HG02678 (cell line): Measurements from ENCODE around the gene UGT2B28.
"Not testable (repeated sequence)": the region's sequence is repeated elsewhere in the genome, so short reads cannot be mapped to it uniquely, and the experiment has no call there.

ENCODE experiments used
- ATAC-seq: cut with Tn5 transposase; IDR thresholded peaks from one replicate; pipeline ENCODE4 v1.9.1; 2021; ENCODE audit warnings: mild to moderate bottlenecking, moderate library complexity; ENCODE audit not compliant: unreplicated experiment

The UGT2B28 gene

DNA sequence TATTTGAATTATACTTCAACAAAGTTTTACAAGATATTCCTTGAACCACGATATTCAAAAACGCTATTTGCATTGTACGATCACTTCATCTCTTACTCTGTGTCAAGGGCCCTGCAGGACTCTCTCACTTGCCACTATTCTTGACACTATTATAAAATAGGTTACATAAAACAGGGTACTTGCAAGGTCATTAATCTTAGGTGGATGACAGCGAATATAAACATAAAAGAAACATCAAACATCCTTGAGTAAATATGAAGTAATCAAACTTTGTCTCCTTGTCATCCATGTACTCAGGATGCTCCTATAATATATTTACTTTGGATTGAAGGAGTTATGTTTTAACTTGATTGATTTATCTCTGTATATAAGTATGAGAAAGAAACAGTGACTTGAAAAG is at the start of gene UGT2B28:
UGT2B28 (plus strand) TSS at position 395 of the 400 bp plus-strand sequence. CDS start 26 bp downstream, outside the sequence.
- ATAC-seq, result not testable (repeated sequence)

DNA sequence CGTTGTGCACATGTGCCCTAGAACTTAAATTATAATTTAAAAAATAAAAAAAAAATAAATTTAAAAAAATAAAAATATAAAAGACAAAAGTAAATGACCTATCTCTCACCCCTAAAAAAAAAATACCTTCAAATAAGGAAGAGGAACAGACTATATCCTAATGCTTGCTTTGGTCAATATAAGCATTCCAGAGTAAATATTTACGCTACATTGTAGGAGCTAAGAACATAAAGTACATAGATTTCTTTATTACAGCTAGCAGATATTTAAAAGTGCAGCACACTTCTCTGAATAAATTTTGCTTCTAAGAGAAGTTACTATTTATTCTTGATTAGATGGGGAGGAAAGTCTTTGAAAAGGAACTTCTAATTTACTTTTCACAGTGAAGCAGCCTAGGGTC is 41.2 kb upstream of the UGT2B28 start:
- ATAC-seq, result no peak

GRCh38 chr4:69239557-69240168 is 40.6 kb upstream of the UGT2B28 start:
- no peak for ATAC-seq

DNA sequence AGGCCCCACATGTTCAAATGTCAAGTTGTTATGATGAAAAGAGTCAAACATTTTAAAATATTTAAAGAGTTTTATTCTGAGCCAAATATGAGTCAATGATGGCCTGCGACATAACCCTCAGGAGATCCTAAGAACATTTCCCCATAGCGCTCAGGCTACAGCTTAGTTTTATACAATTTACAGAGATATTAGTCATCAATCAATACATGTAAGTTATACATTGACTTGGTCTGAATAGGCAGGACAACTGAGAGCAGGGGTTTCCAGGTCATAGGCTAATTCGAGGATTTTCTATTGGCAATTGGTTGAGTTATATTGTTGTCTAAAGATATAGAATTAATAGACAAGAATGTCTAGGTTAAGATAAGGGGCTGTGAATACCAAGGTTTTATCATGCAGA is 39.5 kb upstream of the UGT2B28 start:
- not testable (repeated sequence) for ATAC-seq

DNA sequence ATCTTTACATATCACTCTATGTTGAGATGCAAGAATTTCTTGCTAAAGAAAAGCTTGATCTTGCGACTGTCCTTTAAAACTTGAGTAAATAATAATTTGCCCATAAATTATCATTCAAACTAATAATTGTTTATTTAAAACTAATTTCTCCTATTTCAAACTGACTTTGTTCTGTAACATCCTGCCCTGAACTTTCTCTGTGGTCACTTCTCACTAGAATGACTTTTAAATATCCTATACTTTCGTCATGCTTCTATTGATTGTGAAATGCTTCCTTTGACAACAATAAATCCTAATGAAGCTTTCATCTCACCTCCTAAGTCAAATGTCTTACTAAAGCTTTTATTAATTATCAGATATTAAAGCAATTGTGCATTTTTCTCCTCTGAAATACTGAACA is 38.5 kb upstream of the UGT2B28 start:
- not testable (repeated sequence) for ATAC-seq

DNA sequence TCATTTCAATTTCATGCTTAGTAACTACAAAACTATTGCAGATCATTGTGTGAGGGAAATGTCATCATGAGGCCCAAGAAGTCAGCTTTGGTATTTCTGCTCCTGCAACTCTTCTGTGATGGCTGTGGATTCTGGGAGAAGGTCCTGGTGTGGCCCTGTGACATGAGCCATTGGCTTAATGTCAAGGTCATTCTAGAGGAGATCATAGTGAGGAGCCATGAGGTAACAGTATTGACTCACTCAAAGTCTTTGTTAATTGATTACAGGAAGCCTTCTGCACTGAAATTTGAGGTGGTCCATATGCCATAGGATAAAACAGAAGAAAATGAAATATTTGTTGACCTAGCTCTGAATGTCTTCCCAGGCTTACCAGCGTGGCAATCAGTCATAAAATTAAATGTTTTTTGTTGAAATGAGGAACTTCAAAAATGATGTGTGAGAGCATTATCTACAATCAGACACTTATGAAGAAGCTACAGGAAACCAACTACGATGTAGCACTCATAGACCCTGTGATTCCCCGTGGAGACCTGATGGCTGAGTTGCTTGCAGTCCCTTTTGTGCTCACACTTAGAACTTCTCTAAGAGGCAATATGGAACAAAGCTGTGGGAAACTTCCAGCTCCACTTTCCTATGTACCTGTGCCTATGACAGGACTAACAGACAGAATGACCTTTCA is 37.6 kb upstream of the UGT2B28 start:
- not testable (repeated sequence) for ATAC-seq

DNA sequence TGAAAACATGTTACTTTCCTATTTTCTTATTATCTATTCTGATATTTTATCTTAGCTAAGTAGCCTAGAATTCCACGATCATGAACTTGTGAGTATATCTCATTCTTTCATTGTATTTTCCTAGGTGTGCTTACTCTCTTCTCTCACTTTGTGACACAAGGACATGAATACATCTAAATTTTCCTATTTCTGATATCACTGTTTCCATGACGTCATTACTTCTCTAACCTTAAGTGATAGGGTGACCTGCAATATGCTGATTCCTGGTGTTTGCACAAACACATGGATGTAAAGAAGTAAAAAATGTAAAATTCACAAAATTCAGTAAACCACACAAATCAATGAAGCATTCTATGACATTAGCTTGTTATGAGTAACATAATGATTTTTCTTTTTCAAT is 29.4 kb upstream of the UGT2B28 start:
- ATAC-seq, result not testable (repeated sequence)

- not testable (repeated sequence) for ATAC-seq
Measured at GRCh38 chr4:69253147-69253772, 27.0 kb upstream of the UGT2B28 start.

DNA sequence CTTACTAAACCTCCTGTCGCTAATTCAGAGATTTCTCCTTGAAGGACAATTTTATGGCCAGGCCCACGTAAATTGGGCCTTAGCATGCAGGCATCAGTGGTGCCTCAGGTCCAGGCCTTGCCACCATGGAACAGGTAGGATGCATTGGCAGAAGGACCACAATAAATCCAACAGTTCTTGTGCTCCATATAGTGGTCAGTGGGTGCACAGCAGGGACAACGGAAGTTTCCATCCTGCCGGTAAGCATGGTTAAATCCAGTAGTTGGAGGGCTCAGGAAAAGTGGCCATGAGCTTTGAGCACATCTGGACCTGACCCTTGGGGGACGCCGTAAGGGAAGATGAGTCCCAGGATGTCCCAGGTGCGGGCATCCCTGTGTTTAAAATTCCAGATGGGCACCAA is 11.7 kb upstream of the UGT2B28 start:
- not testable (repeated sequence) for ATAC-seq

DNA sequence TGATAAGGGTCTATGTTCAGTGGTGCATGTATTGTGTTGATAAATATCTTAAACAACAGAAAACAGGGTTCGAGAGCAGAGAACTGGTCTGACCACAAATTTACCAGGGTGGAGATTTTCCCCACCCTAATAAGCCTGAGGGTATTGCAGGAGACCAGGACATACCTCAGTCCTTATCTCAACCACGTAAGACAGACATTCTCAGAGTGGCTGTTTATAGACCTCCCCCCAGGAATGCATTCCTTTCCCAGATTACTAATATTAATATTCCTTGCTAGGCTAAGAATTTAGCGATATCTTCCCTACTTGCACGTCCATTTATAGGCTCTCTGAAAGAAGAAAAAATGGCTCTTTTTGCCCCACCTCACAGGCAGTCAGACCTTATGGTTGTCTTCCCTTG is 16.1 kb downstream of the UGT2B28 start:
- not testable (repeated sequence) for ATAC-seq

- not testable (repeated sequence) for ATAC-seq
Measured at GRCh38 chr4:69308426-69309033, 28.3 kb downstream of the UGT2B28 start.

- not testable (repeated sequence) for ATAC-seq
Measured at GRCh38 chr4:69309549-69310076, 29.3 kb downstream of the UGT2B28 start.

DNA sequence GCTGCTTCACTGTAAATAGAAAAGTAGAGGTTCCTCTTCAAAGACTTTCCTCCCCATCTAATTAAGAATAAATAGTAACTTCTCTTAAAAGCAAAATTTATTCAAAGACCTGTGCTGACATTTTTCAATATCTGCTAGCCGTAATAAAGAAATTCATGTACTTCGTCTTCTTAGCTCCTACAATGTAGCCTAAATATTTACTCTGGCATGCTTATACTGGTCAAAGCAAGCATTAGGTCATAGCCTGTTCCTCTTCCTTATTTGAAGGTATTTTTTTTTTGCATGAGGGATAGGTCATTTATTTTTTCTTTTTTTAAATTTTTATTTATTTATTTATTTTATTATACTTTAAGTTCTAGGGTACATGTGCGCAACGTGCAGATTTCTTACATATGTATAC is 30.0 kb downstream of the UGT2B28 start:
- not testable (repeated sequence) for ATAC-seq

DNA sequence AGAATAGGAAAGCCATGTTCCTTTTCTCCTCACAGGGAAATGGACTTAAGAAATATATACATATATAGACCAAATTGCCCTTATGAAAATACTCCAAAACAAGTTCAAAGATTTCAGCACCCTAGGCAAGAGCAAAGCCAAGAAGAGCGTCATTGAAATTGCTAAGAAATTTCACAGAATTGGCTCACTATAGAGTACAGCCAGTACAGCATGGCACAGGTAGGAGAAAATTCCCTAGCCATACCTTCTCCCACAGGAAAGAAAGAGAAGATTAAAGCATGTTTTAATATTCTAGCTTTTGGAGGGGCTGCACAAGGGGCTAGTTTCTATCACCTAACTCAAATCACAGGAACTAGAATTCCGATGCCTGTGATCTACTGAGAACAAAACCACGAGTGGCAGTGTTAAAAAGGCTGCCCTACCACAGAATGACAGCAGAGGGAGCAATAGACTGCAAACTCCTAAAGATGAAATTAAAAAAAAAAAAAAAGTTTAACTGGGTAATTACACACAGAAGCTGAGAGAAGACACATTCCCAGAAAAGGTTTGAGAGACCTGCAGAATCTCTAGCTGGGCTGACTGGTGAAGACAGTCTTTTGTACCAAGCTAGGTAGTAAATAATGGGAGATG is 37.5 kb downstream of the UGT2B28 start:
- ATAC-seq, result peak; percentile 71

DNA sequence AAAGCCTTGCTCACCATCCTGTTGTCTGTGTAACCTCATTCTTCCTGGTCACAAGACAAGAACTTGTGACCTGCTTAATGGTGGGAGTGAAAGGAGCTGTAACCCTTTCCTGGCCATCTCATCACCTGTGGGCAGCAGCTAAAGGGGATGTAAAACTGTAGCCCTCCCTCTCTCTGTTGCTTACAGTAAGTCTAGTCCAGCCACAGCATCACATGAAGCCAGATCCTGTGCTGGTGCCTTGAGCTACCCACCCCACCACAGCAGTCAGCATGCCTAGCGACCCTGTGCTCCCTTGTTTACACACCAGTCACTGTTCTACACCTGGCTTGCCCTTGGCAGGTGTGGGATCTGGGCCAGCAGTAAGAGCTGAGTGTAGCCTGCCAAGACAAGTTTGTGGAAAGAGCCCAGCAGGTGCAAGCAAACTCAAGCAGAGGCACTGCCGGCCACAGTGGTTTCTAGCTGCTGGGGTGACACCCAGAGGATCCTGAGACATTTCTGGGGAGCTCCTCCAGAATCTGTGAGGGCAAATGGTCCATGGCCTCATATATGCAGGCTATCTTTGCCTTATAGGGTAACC is 41.0 kb downstream of the UGT2B28 start:
- no peak for ATAC-seq

- ATAC-seq, result no peak
Measured at GRCh38 chr4:69322055-69322454, 41.8 kb downstream of the UGT2B28 start.

GRCh38 chr4:69323284-69323683 is 43.0 kb downstream of the UGT2B28 start:
- ATAC-seq, result no peak

DNA sequence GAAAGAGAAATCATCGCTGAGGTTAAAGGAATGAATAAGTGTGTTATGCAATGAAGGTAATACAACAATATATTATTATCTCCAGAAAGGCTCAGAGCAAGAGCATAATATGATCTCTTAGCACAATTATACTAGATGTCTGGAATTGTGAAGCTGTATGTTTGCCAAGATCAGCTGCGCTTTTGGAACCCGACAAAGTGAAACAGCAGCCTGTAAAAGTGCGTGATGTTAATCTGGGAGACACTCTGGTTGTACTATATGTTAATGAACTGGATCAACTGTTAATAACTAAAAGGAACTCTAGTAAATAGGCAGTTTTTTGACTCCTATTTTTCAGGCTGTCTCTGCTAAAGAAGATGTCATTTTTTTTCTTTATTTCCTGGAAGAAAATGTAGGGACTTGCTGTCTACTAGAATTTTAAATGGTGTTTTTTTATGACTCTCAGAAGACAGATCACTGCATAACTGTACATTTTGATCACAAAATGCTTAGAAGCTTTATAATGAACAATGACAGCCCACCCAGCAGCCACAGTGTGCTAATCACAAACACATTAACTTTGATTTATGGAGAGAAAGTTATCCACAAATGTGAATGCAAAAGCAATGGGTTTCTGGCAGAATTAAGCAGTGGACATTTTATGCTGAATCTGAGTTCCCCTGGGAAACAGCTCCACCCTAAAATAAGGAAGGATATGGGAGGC is 50.2 kb downstream of the UGT2B28 start:
- ATAC-seq, result no peak

- ATAC-seq, result not testable (repeated sequence)
Measured at GRCh38 chr4:69331304-69331703, 51.0 kb downstream of the UGT2B28 start.

- ATAC-seq, result not testable (repeated sequence)
Measured at GRCh38 chr4:69335485-69335884, 55.2 kb downstream of the UGT2B28 start.
